DMS153 (cell line): ENCODE data around the gene ATXN1.
"Not testable (repeated sequence)": the region's sequence is repeated elsewhere in the genome, so short reads cannot be mapped to it uniquely, and the experiment has no call there.

Experiments
- DNase-seq: peaks from one replicate; lab custom pipeline; 2025; lab: John Stamatoyannopoulos, UW

The ATXN1 gene

GRCh38 chr6:16720861-16721260 lies 40.4 kb downstream of the ATXN1 start:
- DNase-seq, result no peak

GRCh38 chr6:16719488-16719887 lies 41.8 kb downstream of the ATXN1 start:
- no peak for DNase-seq

- no peak for DNase-seq
These were observed 42.9 kb downstream of the ATXN1 start for GRCh38 chr6:16718356-16718755.

- no peak for DNase-seq
These were observed 43.9 kb downstream of the ATXN1 start for GRCh38 chr6:16717275-16717942.

GRCh38 chr6:16716321-16716858 lies 44.9 kb downstream of the ATXN1 start:
- DNase-seq, result no peak

- DNase-seq, result no peak
These were observed 47.7 kb downstream of the ATXN1 start for GRCh38 chr6:16713597-16713996.

- no peak for DNase-seq
These were observed 48.3 kb downstream of the ATXN1 start for GRCh38 chr6:16712931-16713484.

GRCh38 chr6:16712255-16712930 lies 48.9 kb downstream of the ATXN1 start:
- DNase-seq, result no peak

- DNase-seq, result no peak
These were observed 49.6 kb downstream of the ATXN1 start for GRCh38 chr6:16711546-16712254.

GRCh38 chr6:16706911-16707783 lies 54.1 kb downstream of the ATXN1 start:
- DNase-seq, result no peak

- DNase-seq, result not testable (repeated sequence)
These were observed 54.8 kb downstream of the ATXN1 start for GRCh38 chr6:16706491-16706890.

GRCh38 chr6:16706029-16706428 lies 55.2 kb downstream of the ATXN1 start:
- DNase-seq, result no peak

- DNase-seq, result no peak
These were observed 55.9 kb downstream of the ATXN1 start for GRCh38 chr6:16705081-16705993.

GRCh38 chr6:16704401-16705045 lies 56.7 kb downstream of the ATXN1 start:
- no peak for DNase-seq

- DNase-seq, result not testable (repeated sequence)
These were observed 58.5 kb downstream of the ATXN1 start for GRCh38 chr6:16702627-16703378.

GRCh38 chr6:16700916-16701234 lies 60.4 kb downstream of the ATXN1 start:
- DNase-seq, result no peak

- no peak for DNase-seq
These were observed 60.9 kb downstream of the ATXN1 start for GRCh38 chr6:16700202-16700915.

GRCh38 chr6:16698997-16699868 lies 62.0 kb downstream of the ATXN1 start:
- no peak for DNase-seq
